Osteocyte (in vitro differentiated cells): Measurements from ENCODE around the gene NCOR2. TPM values are rescaled to one million over a fixed set of nuclear protein-coding genes. Genes with fewer than 3 reads are reported as not detected.

Source experiments
- DNase-seq: peaks from one replicate; pipeline ENCODE4 v3.0.0; 2021; ENCODE audit warnings: mixed read lengths; ENCODE audit not compliant: unreplicated experiment; ENCODE audit errors: extremely low spot score
- H3K27ac Mint-ChIP-seq: one replicate; pipeline ENCODE4 v1.8.0; 2021; ENCODE audit warnings: mild to moderate bottlenecking, mixed read lengths; ENCODE audit not compliant: unreplicated experiment
- H3K27me3 Mint-ChIP-seq: one replicate; pipeline ENCODE4 v1.8.0; 2021; ENCODE audit warnings: mixed read lengths; ENCODE audit not compliant: unreplicated experiment
- H3K36me3 Mint-ChIP-seq: one replicate; pipeline ENCODE4 v1.8.0; 2021; ENCODE audit warnings: mixed read lengths; ENCODE audit not compliant: unreplicated experiment
- H3K4me1 Mint-ChIP-seq: one replicate; pipeline ENCODE4 v1.8.0; 2021; ENCODE audit warnings: mixed read lengths; ENCODE audit not compliant: unreplicated experiment
- H3K4me3 Mint-ChIP-seq: one replicate; pipeline ENCODE4 v1.8.0; 2021; ENCODE audit warnings: mild to moderate bottlenecking, moderate library complexity, mixed read lengths; ENCODE audit not compliant: unreplicated experiment
- H3K9me3 Mint-ChIP-seq: one replicate; pipeline ENCODE4 v1.8.0; 2021; ENCODE audit warnings: mixed read lengths; ENCODE audit not compliant: unreplicated experiment
- total RNA-seq: library from RNA; stranded (reverse); gene quantifications from 2 replicates; pipeline ENCODE4 v1.2.1, GENCODE V29; 2021
- TF ChIP-seq, protein P1 (sequence below): fragments of 200-600 bp; sonication (generic); IDR thresholded peaks from 2 replicates; pipeline ENCODE4 v1.5.0; 2021; ENCODE audit warnings: antibody characterized with exemption, mild to moderate bottlenecking, moderate library complexity

Gene NCOR2
- total RNA-seq, 1 donor from 2014 or later = 362 TPM

GRCh38 chr12:124601706-124602105 is 34.3 kb upstream of the NCOR2 start:
- Mint-ChIP-seq H3K27me3 (no peaks in the 10 kb centered on the region), H3K27ac (no peak overlapping the region), H3K4me3 (no peak overlapping the region), H3K9me3 (peaks cover 3% of the 10 kb centered on the region), H3K4me1 (peaks cover 11% of the 10 kb centered on the region), H3K36me3 (no peaks in the 10 kb centered on the region)
- DNase-seq = no peak
- TF ChIP-seq, protein P1, sequence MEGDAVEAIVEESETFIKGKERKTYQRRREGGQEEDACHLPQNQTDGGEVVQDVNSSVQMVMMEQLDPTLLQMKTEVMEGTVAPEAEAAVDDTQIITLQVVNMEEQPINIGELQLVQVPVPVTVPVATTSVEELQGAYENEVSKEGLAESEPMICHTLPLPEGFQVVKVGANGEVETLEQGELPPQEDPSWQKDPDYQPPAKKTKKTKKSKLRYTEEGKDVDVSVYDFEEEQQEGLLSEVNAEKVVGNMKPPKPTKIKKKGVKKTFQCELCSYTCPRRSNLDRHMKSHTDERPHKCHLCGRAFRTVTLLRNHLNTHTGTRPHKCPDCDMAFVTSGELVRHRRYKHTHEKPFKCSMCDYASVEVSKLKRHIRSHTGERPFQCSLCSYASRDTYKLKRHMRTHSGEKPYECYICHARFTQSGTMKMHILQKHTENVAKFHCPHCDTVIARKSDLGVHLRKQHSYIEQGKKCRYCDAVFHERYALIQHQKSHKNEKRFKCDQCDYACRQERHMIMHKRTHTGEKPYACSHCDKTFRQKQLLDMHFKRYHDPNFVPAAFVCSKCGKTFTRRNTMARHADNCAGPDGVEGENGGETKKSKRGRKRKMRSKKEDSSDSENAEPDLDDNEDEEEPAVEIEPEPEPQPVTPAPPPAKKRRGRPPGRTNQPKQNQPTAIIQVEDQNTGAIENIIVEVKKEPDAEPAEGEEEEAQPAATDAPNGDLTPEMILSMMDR = no peak

DNA sequence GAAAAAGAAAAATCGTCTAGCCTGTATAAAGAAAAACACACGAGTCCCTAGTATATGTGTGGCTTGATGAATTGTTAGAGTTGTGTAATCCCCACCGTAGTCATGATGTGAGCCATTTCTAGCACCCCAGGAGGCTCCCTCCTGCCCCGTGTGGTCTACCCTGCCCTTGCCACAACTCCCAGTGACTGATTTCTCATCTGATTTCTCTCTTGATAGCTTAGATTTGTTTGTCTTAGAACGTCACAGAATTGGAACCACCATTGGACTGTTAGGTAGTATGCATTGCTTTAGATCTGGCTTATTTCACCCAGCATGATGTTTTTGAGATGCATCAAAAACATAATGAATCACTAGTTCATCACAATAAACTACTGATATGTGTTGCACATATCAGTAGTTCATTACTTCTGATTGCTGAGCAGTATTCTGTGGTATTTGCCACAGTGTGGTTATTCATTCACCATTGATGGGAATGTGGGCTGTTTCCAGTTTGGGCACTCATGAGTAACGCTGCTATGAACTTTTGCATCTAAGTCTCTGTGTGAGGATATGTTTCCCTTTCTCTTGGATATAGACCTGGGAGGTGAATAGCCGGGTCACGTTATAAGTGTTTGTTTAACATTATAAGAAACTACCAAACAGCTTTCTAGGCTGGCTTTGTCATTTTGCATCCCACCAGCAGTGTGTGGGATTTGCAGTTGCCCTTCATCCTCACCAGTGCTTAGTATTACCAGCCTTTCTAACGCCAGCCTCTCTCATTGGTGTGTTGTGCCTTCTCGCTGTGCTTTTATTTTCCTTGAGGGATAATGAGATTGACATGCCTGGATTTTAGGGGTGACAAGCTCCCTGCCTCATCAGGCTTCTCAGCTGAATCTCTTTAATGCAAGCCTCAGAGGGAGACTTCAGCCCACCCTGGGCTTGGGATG is 31.9 kb upstream of the NCOR2 start:
- H3K27ac Mint-ChIP-seq = no peak overlapping the region
- TF ChIP-seq, protein P1 = no peak
- no peaks in the 10 kb centered on the region for H3K36me3 Mint-ChIP-seq
- DNase-seq = no peak
- H3K27me3 Mint-ChIP-seq = no peaks in the 10 kb centered on the region
- H3K4me1 Mint-ChIP-seq = peaks cover 11% of the 10 kb centered on the region
- peaks cover 3% of the 10 kb centered on the region for H3K9me3 Mint-ChIP-seq
- H3K4me3 Mint-ChIP-seq = no peak overlapping the region

GRCh38 chr12:124597041-124597440 is 29.6 kb upstream of the NCOR2 start:
- Mint-ChIP-seq H3K36me3 (no peaks in the 10 kb centered on the region), H3K27me3 (no peaks in the 10 kb centered on the region), H3K27ac (no peak overlapping the region), H3K4me1 (peaks cover 6% of the 10 kb centered on the region), H3K4me3 (no peak overlapping the region), H3K9me3 (peaks cover 3% of the 10 kb centered on the region)
- TF ChIP-seq, protein P1 = no peak
- DNase-seq = no peak

DNA sequence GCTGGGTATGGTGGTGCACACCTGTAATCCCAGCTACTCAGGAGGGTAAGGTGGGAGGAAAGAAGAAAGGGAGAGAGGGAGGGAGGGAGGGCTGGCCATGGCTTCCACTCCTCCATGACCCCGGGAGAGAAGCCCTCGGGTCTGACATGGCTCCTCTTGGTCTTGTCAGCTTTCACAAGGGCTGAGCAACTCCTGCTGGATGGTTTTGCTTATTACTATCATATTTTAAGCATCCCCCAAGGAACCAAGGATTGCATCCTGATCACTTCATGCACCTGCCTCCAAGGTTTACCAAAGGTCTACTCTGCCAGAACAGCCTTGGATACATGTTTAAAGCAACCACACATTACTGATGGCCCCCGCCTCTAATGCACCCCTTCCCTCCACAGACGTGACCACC is 28.0 kb upstream of the NCOR2 start:
- H3K4me3 Mint-ChIP-seq = no peak overlapping the region
- DNase-seq = no peak
- TF ChIP-seq, protein P1 = no peak
- peaks cover 7% of the 10 kb centered on the region for H3K4me1 Mint-ChIP-seq
- no peaks in the 10 kb centered on the region for H3K27me3 Mint-ChIP-seq
- no peaks in the 10 kb centered on the region for H3K36me3 Mint-ChIP-seq
- H3K27ac Mint-ChIP-seq = no peak overlapping the region
- H3K9me3 Mint-ChIP-seq = peaks cover 3% of the 10 kb centered on the region

DNA sequence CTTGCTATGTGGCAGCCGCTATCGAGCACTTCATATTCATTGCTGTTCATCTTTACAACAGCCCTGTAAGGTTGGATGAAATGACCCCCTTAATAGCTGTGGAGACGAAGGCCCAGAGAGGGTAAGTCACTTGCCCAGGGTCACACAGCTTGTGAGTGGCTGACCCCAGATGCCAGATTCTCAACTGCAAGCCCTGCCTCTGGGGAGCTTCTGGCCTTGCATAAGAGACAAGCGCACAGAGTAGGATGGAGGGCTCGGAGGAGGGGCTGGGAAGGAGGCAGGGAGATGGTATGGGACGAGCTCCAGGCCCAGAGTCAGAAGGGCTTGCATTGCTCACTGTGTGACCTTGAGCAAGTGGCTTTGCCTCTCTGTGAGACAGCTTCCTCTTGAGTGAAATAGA is 27.4 kb upstream of the NCOR2 start:
- H3K9me3 Mint-ChIP-seq = peaks cover 2% of the 10 kb centered on the region
- DNase-seq = no peak
- H3K27ac Mint-ChIP-seq = no peak overlapping the region
- H3K4me3 Mint-ChIP-seq = no peak overlapping the region
- H3K36me3 Mint-ChIP-seq = no peaks in the 10 kb centered on the region
- H3K4me1 Mint-ChIP-seq = peaks cover 7% of the 10 kb centered on the region
- TF ChIP-seq, protein P1 = no peak
- H3K27me3 Mint-ChIP-seq = no peaks in the 10 kb centered on the region
